Measurements from ENCODE around the gene PGM1.

The PGM1 gene

DNA sequence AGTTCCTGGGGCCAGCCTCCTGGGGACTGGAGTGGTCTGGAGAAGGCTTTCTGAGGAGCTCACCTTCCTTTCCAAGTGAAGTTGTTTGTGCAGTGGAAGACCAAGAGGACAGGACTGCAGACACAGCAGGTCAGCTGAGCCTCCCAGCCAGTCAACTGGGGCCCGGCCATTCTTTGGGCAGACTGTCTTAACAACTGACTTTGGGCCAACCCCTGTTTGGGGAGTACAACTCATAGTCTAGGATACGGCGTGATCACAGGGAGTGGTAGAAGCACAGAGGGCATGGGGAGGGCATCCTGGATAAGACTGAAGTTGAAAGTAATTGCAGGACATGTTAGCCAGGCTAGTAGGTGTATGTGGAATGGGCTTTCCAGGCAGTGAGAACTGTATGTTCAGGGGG is 50.3 kb downstream of the PGM1 start:
- TF ChIP-seq, protein P1, sequence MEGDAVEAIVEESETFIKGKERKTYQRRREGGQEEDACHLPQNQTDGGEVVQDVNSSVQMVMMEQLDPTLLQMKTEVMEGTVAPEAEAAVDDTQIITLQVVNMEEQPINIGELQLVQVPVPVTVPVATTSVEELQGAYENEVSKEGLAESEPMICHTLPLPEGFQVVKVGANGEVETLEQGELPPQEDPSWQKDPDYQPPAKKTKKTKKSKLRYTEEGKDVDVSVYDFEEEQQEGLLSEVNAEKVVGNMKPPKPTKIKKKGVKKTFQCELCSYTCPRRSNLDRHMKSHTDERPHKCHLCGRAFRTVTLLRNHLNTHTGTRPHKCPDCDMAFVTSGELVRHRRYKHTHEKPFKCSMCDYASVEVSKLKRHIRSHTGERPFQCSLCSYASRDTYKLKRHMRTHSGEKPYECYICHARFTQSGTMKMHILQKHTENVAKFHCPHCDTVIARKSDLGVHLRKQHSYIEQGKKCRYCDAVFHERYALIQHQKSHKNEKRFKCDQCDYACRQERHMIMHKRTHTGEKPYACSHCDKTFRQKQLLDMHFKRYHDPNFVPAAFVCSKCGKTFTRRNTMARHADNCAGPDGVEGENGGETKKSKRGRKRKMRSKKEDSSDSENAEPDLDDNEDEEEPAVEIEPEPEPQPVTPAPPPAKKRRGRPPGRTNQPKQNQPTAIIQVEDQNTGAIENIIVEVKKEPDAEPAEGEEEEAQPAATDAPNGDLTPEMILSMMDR (IDR thresholded peaks at IDR 0.05; ENCODE audit: low read depth, low read length, missing control alignments) = no peak
- H3K4me3 ChIP-seq (replicated peaks; ENCODE audit: low read depth, low read length) = no peak overlapping the region
- DNase-seq (ENCODE audit: extremely low read depth, low read depth) = no peak

- TF ChIP-seq, protein P1 (IDR thresholded peaks at IDR 0.05; ENCODE audit: low read depth, low read length, missing control alignments) = no peak
- no peak overlapping the region for H3K4me3 ChIP-seq (replicated peaks; ENCODE audit: low read depth, low read length)
- no peak for DNase-seq (ENCODE audit: extremely low read depth, low read depth)
Measured at GRCh38 chr1:63643926-63644325, 50.7 kb downstream of the PGM1 start.

GRCh38 chr1:63645317-63645716 is 52.1 kb downstream of the PGM1 start:
- H3K4me3 ChIP-seq (replicated peaks; ENCODE audit: low read depth, low read length) = no peak overlapping the region
- TF ChIP-seq, protein P1 (IDR thresholded peaks at IDR 0.05; ENCODE audit: low read depth, low read length, missing control alignments) = no peak
- no peak for DNase-seq (ENCODE audit: extremely low read depth, low read depth)

DNA sequence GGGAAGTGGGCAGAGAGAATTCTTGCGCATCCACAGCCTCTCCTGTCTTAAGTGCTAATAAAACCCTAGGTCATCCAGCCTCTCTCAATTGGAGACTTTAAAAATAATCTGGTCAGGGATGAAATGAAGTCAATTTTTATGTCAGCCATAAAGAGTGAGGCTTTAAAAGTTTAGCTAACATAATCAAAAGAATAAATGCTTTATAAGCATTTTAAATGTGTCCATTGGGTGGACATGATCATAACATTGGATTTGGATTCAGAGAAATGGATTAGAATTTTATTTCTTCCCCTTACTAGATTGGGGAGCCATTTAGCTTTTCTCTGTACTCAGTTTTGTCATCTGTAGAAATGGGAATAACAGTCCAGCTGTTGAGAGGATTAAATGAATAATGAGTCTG is 55.5 kb downstream of the PGM1 start:
- no peak for DNase-seq (ENCODE audit: extremely low read depth, low read depth)

DNA sequence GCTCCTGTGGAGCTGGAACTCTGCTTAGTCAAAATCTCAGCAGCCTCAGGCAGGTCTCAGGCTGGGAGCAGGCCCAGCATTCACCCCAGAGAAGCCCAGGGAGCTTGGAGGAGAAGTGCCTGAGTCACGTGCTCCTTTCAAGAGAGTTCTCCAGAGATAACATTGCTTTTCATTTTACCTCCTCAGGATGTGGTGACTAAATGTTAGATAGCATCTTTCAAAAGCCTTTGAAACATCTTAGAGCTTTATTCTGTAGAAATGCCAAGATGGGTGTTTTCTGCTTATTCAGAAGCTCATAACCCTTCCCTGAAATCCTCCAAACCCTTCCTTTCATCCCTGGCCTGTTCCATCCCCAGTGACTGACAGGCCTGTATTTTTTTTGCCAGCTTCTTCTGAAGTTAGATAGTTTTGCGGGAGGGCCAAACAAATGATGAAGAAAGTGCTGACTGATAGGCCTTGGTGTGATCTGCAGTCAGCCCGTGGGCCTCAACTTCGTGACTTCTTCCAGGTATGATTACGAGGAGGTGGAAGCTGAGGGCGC is 58.0 kb downstream of the PGM1 start:
- no peak for DNase-seq (ENCODE audit: extremely low read depth, low read depth)
- H3K4me3 ChIP-seq (replicated peaks; ENCODE audit: low read depth, low read length) = no peak overlapping the region
- TF ChIP-seq, protein P1 (IDR thresholded peaks at IDR 0.05; ENCODE audit: low read depth, low read length, missing control alignments) = no peak

More for the DNA sequence above, 55.5 kb downstream of the PGM1 start:
- no peak overlapping the region for H3K4me3 ChIP-seq (replicated peaks; ENCODE audit: low read depth, low read length)
- TF ChIP-seq, protein P1 (IDR thresholded peaks at IDR 0.05; ENCODE audit: low read depth, low read length, missing control alignments) = no peak

GRCh38 chr1:63653976-63654375 is 60.8 kb downstream of the PGM1 start:
- no peak overlapping the region for H3K4me3 ChIP-seq (replicated peaks; ENCODE audit: low read depth, low read length)
- TF ChIP-seq, protein P1 (IDR thresholded peaks at IDR 0.05; ENCODE audit: low read depth, low read length, missing control alignments) = no peak
- DNase-seq (ENCODE audit: extremely low read depth, low read depth) = no peak

DNA sequence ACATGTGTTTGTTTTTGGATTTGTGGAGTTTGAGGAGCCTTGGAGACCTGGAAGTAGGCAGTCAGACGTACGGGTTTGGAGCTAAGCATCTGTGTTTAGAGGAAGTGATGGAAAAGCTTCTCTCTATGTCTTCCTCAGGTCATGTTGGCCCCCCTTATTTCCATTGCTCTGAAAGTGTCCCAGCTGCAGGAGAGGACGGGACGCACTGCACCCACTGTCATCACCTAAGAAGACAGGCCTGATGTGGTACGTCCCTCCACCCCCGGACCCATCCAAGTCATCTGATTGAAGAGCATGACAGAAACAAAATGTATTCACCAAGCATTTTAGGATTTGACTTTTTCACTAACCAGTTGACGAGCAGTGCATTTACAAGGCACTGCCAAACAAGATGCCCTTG is 66.2 kb downstream of the PGM1 start:
- H3K4me3 ChIP-seq (replicated peaks; ENCODE audit: low read depth, low read length) = no peak overlapping the region
- TF ChIP-seq, protein P1 (IDR thresholded peaks at IDR 0.05; ENCODE audit: low read depth, low read length, missing control alignments) = no peak
- no peak for DNase-seq (ENCODE audit: extremely low read depth, low read depth)

Data from HFF-Myc (cell line).